Amniotic epithelial cell (primary cell): ENCODE results near the gene POLR1G.
A peak's percentile ranks its signal among the peaks of the same experiment; 100 is the strongest.

Source experiments
- DNase-seq: peaks from one replicate; pipeline ENCODE4 v3.0.0-alpha.2; 2010; ENCODE audit warnings: low read depth

POLR1G gene

GRCh38 chr19:45445139-45445538 is 38.7 kb downstream of the POLR1G start:
- DNase-seq: no peak

- peak; percentile 52 for DNase-seq
Observed at GRCh38 chr19:45446295-45446694, 39.9 kb downstream of the POLR1G start.

GRCh38 chr19:45446944-45447343 is 40.5 kb downstream of the POLR1G start:
- no peak for DNase-seq

- DNase-seq: no peak
Observed at GRCh38 chr19:45448425-45448756, 41.9 kb downstream of the POLR1G start.

GRCh38 chr19:45448887-45449299 is 42.4 kb downstream of the POLR1G start:
- DNase-seq: no peak

GRCh38 chr19:45450012-45450333 is 43.5 kb downstream of the POLR1G start:
- no peak for DNase-seq

- peak; percentile 70 for DNase-seq
Observed at GRCh38 chr19:45451131-45451849, 44.8 kb downstream of the POLR1G start.

GRCh38 chr19:45451850-45452387 is 45.5 kb downstream of the POLR1G start:
- DNase-seq: no peak

- peak; percentile 99 for DNase-seq
Observed at GRCh38 chr19:45455707-45456499, 49.5 kb downstream of the POLR1G start.

- no peak for DNase-seq
Observed at GRCh38 chr19:45456500-45456815, 50.0 kb downstream of the POLR1G start.

GRCh38 chr19:45457776-45458175 is 51.3 kb downstream of the POLR1G start:
- DNase-seq: no peak
